NCI-H2196 treated with DMSO at 0.1 percent for 48 hours (cell line): ENCODE results near the gene RAPSN.
A peak's percentile ranks its signal among the peaks of the same experiment; 100 is the strongest.

Source experiments
- DNase-seq: peaks from one replicate; lab custom pipeline; 2025; ENCODE audit not compliant: unreplicated experiment; lab: John Stamatoyannopoulos, UW

RAPSN gene

DNA sequence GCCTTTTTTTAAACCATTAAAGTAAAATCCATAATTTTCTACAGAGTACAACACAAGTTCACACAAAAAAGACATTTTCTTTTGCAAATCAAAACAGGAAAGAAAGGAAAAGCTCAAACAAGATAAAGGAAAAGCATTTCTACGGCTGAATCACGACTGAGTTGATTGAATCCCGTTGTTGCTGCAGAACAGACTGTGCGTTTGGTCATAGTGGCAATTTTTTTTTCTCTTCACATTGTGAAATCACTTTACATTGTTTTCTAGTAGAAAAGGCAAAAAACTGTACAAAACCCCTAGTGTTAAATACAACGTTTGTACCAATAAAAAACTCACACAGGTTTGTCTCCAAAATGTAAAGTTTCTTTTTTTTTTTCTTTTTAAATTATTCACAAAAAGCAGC lies 17.3 kb upstream of the RAPSN start:
- DNase-seq = no peak

DNA sequence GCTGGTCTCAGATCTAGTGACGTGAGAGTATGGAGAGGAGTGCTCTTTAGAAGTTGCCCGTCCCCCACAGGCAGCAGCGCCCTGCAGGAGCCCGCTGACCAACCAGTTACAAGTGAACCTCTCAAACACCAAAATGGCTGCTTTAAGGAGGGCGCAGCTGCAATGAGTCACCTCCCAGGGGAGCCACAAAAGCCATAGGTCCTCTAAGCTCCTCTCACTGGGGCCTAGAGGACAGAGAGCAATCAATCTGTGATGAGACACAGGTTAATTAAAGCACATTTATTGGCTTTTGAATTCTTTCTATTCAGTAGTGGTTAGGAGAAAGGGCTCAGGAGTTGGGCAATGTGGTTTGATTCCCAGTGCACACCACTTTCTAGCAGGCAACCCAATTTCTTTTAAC lies 15.5 kb upstream of the RAPSN start:
- no peak for DNase-seq

DNA sequence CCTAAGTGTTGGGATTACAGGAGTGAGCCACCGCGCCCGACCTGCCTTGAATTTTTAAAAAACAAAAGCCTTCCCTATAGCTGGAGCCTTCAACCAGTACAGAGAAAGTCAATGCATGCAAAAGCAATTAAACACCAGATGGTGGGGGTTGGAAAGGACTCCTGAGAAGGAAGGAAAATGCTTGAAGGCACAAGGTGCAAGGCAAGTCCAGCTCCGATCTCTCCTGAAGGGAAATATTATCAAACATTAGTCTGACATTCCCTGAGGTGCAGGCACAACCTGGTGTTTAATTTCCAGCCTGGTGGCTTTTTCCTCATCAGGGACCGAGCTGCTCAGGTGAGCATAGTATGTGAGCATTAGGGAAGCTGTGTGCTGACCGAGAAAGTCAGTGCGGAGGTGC lies 12.9 kb upstream of the RAPSN start:
- no peak for DNase-seq

DNA sequence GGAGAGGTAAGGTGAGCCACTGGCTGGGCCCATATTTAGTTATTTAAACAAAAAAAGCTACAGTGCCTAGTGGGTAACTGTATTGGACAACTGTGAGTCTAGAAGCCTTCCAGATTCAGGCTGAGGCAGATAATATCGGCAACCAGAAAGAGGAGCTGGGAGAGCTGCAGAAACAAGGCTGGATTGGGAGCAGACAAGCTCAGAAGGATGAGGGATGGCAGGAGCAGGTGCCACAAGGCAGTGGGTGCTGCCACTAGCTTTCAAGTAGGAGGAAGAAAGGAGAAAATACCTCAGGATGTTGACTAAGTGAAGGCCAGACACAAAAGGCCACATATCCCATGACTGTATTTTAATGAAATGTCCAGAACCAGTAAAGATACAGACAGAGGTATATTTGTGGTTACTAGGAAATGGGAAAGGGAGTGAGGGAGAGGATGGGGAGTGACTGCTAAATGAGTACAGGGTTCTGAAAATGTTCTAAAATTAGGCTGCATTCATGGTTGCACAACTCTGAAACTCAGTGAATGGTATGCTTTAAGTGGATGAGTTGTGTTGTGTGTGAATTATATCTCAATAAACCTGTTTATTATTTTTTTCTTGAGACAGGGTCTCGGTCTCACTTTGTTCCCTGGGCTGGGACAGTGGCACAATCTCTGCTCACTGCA lies 11.8 kb upstream of the RAPSN start:
- no peak for DNase-seq

DNA sequence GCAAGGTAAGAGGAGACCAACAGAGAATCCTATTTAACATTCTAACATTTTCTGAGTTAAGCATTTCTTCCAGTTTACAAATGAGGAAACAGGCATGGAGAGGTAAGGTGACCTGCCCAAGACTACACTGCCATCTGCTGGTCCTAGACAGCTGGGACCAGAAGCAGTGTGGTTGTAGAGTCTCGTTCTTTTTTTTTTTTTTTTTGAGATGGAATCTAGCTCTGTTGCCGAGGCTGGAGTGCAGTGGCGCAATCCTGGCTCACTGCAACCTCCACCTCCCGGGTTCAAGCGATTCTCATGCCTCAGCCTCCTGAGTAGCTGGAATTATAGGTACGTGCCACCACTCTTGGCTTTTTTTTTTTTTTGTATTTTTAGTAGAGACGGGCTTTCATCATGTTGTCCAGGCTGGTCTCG lies 5.3 kb upstream of the RAPSN start:
- peak; percentile 71 for DNase-seq

DNA sequence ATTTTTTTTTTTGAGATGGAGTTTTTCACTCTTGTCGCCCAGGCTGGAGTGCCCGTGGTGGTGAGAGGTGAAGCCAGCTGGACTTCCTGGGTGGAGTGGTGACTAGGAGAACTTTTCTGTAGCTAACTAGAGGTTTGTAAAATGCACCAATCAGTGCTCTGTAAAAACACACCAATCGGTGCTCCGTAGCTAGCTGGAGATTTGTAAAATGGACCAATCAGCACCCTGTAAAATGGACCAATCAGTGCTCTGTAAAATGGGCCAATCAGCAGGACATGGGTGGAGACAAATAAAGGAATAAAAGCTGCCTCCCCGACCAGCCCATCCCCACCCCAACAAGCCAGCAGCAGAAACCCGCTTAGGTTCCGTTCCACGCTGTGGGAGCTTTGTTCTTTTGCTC lies 4.4 kb upstream of the RAPSN start:
- no peak for DNase-seq

DNA sequence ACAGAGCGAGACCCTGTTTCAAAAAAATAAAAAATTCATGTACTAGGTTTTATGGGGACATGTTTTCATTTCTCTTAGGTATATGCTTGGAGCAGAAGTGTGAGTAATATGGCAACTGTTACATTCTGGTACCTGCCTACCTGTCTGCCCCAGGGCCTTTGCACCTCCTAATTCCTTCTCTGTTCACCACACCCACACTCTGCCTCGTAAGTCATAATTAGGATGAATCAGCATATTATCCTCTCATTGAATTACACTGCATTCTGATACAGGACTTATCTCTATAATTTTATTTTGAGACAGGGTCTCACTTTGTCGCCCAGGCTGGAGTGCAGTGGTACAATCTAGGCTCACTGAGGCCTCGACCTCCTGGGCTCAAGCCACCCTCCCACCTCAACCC lies 3.1 kb upstream of the RAPSN start:
- no peak for DNase-seq

DNA sequence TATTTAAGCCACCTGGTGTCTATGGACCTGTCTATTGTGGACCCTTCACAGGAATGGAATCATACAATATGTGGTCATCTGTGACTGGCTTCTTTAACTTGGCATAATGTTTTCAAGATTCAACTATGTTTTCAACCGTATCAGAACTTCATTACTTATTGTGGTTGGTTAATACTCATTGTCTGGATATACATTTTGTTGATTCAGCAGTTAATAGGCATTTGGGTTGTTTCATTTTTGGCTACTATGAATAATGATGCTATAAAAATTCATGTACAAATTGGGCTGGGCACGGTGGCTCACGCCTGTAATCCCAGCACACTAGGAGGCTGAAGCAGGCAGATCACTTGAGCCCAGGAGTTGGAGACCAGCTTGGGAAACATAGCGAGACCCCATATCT lies 2.5 kb upstream of the RAPSN start:
- DNase-seq = no peak

DNA sequence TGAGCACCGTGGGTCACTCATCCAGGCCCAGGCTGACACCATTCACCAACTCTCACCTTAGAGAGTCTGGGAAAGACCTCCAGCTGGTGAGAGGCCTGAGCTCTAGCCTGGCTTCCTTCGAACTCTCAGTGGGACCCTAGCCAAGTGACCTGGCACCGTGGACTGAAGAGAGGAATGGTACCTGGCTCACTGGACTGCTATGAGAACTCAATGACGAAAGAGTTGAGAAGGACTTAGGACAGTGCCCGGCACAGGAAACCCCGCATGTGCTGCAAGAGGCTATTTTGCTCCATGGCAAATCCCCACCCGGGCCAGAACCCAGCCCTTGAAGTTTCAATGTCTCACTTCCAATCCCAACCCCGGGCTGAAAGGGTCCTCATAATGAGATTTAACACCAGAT lies 605 bp upstream of the RAPSN start:
- DNase-seq = no peak

DNA sequence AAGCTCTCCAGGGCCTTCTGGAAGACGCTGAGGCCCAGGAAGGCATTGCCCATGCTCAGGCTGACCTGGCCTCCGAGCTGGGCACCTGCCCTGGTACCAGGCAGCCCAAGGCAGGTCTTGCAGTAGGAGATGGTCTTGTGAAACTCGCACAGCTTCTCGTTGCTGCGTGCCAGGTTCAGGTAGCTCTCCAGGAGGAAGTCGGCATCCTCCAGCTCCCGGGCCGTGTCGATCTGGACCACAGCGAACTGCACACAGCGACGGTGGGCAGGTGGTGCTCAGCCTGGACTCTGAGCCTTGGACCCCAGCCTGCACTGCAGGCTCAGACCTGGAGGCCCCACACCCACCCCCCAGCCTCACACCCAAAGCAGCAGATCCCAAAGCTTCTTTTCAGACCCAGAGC lies 1.0 kb downstream of the RAPSN start:
- DNase-seq = no peak

DNA sequence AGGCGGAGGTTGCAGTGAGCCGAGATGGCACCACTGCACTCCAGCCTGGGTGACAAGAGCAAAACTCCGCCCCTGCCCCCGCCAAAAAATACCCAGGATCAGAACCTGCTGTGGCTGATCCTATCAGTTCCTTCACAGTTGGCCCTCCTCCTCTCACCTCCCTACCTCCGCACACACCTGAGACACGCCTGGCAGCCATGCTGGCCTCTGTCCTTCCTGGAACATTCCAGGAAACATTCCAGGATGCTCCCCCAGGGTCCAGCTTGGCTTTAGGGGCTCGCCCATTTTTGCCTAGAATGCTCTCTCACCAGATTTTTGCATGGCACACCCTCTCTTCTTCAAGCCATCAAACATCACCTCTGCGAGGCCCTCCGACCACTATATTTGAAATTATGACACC lies 2.1 kb downstream of the RAPSN start:
- DNase-seq = no peak

DNA sequence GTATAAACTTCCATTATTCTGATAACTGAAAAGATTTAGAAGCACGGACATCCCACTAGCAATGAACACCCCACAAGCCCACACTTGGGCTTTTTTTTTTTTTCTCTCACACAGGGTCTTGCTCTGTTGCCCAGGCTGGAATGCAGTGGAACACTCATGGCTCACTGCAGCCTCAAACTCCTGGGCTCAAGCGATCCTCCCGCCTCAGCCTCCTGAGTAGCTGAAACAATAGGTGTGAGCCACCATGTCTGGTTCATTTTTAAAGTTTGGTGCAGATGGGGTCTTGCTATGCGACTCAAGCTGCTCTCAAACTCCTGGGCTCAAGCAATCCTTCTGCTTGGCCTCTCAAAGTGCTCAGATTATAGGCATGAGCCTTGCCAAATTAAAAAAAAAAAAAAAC lies 3.1 kb downstream of the RAPSN start:
- DNase-seq = no peak

DNA sequence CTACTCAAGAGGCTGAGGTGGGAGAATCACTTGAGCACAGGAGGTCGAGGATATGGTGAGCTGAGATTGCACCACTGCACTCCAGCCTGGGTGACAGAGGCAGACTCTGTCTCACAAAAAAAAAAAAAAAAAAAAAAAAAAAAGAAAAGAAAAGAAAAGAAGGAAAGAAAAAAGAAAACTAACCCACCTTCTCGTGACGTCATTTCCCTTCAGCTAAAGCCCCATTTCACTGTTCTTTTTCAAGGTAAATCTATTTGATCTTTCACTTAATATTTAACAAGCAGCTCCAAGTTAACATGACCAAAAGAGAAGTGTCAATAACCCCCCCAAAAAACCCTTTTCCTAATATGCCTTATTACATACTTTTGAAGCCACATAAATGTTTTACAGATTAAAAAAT lies 5.1 kb downstream of the RAPSN start:
- DNase-seq = no peak

DNA sequence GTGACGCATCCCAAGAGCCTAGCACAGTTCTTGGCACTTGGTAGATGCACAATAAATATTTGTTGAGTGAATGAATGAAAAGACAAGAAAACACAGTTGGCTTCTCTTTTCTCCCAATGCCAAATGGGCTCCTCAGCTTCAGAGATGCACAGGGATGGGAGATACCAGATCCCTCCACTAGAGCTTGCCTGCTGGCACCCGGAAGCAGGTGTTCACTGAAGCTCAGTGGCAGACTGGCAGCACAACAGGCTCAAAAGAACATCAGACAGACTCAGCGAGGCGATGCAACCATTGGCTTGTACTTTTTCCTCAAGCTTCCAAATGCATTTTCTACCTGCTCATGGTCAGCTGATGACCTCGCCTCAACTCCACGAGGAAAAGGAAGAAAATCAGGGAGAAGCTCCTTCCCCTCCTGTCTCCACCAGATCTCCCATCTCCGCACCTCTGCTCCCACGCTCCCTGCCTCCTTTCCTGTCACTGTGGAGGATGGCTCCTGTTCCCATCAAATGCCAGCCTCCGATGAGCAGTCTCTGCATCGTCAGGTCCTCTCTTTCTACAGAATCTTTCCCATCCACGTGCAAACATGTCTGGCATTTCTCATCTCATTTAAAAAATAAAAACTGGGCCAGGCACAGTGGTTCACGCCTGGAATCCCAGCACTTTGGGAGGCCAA lies 5.8 kb downstream of the RAPSN start:
- peak; percentile 66 for DNase-seq

DNA sequence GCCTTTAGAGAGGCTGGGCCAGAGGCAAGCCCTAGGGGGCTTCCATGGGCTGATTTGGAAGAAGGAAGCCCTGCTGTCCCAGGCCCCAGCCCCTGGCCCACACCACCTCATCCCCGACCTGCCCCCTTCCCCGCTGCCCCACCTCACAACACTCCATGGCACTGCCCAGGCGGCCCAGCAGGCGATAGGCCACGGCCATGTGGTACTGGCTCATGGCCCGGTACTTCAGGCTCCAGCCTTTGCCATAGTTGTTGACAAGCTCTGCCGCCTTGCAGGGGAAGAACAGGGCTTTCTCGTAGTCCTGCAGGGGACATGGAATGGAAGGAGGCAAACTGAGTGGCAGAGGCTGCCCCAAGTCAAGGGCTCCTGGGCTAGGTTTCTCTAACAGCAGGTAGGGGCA lies 6.4 kb downstream of the RAPSN start:
- no peak for DNase-seq

DNA sequence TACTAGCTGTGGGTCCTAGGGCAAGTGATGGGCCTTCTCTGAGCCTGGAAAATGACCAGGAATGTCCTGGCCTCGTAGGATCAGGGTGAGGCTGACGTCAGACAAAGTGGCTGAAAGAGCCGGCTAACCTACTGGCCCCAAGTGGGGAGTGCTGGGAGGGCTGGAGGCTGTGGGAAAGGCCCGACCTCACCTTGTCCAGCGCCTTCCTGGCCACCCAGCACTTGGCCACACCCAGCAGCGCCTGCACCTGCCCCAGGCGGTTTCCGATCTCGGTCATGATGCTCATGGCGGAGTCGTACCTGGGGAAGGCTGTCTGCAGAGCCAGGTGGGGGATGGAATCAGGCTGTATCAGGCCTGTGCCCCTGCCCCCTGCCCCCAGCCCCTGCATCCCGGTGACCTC lies 7.5 kb downstream of the RAPSN start:
- no peak for DNase-seq

DNA sequence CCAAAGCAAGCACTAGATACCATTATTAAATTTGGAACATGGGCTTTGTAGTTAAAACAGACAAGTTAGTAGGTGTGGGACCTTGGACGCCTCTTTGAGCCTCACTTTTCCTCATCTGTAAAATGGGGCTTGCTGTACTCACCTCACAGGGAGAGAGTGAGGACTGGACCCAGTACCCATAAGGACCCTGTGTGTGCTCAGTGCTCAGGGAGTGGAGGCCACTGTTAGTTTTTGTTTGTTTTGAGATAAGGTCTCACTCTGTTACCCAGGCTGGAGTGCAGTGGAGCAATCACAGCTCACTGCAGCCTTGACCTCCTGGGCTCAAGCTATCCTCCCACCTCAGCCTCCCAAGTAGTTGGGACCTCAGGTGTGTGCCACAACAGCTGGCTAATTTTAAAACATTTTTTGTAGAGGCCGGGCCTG lies 8.9 kb downstream of the RAPSN start:
- no peak for DNase-seq

DNA sequence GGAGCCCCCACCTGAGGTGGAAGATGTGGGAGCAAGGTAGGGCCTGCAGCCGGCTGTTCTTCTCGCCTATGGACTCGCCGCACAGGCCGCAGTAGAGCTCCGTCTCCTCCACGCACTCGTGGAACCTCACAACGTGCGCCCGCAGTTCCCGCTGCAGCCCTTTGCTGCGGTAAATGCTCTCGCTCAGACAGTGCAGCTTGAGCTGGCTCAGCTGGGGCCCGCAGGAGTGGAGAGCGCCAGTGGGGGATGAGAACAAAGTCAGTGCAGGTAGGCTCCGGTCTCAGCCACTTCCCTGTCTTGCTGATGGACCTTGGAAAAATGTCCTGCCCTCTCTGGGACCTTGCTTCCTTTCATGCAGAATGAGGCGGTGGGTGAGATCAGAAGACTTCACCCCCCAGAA lies 10.2 kb downstream of the RAPSN start:
- DNase-seq = no peak

DNA sequence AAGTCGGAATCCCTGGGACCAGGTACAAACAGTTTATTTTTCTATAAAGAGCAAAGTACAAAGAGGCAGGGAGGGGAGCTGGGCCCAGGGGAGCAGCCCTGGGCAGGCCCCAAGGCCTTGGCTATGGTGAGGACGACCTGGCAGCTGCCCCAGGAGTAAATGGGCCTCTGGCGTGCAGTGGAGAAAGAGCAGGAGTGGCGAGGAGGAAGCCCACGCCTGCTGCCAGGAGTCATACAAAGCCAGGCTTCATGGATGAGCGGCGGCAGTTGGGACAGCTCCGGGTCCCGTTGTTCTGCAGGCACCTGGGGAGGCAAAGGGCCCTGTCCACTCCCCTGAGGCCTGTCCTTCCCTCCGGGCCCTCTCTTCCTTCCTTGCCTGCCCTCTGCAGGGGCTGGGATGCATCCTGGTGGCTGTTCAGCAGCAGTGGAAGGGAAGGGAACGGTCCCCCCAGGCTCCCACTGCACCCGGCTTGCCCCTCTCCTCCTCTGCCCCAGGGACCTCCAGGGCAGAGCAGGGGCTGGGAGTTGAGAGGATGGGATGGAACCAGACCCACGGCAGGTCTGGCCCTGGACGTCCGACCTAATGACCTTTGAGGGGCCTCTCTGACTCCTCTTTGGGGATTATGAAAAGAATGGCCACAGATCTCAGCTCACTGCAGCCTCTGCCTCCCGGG lies 11.1 kb downstream of the RAPSN start:
- DNase-seq = no peak

DNA sequence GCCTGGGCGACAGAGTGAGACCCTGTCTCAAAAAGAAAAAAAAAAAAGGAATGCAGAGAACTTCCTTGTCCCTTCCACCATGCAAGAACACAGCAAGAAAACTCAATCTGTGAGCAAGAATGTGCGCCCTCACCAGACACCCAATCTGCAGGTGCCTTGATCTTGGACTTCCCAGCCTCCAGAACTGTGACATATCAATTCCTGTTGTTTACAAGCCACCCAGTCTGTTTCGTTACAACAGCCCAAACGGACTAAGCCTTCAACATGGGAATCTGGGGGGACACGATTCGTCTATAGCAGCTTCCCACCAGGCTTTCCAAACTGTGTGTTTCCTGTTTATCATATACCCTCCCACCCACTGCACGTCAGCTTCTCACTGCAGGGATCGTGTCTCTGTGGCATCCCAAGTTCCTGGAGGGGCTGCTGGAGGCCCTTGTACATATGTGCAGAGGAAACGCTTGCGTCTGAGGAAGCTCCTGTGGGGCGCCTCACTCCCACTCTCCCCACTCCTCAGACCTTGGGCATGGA lies 11.7 kb downstream of the RAPSN start:
- DNase-seq = no peak

DNA sequence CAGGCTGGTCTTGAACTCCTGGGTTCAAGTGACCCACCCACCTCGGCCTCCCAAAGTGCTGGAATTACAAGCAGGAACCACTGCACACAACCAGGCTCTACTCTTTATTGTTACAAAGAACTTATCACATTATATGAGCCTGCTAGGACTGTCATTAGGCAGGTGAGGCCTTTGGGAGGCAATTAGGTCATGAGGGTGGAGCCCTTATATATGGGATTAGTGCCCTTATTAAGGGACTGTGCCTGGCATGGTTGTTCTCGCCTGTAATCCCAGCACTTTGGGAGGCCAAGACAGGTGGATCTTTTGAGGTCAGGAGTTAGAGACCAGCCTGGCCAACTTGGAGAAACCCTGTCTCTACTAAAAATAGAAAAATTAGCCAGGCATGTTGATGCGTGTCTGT lies 12.2 kb downstream of the RAPSN start:
- DNase-seq = no peak

DNA sequence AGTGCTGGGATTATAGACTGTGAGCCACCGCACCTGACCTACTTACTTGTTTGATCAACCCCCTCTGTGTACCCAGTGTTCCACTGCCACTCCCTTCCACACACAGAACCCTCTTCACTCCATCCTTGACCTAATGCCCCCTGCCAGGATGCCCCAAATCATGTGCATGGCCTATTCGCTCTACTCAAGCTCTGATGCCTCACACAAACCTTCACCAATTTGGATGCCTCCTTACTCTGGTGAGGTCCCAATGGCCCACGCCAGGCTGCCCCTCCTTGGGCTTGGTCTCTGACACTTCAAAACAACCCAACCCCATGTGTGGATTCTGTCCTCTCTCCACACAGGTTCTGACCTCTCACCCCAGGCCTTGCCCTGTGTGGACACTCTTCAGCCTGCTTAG lies 13.2 kb downstream of the RAPSN start:
- no peak for DNase-seq
